Measurements from ENCODE around the gene KIRREL1.

DNA sequence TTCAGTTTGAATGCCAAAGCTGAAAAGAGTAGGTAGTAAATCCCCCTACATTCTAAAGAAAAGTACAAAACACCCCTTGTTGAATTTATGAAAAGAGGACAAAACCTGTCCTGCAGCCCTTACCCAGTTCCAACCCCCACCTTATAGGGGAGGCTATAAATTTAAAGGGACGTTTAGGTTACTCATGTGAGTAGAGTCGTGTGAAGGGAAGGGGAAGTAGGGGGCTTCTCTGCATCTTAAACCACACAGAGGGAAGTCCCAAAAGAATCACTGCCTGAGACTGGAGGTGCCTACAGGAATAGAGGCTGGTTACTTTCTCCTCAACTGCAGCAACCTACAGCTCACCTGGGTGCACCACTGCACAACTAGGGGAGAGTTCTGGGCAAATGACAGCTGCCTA, 36.7 kb upstream of the KIRREL1 start:
- TF ChIP-seq, protein P1, sequence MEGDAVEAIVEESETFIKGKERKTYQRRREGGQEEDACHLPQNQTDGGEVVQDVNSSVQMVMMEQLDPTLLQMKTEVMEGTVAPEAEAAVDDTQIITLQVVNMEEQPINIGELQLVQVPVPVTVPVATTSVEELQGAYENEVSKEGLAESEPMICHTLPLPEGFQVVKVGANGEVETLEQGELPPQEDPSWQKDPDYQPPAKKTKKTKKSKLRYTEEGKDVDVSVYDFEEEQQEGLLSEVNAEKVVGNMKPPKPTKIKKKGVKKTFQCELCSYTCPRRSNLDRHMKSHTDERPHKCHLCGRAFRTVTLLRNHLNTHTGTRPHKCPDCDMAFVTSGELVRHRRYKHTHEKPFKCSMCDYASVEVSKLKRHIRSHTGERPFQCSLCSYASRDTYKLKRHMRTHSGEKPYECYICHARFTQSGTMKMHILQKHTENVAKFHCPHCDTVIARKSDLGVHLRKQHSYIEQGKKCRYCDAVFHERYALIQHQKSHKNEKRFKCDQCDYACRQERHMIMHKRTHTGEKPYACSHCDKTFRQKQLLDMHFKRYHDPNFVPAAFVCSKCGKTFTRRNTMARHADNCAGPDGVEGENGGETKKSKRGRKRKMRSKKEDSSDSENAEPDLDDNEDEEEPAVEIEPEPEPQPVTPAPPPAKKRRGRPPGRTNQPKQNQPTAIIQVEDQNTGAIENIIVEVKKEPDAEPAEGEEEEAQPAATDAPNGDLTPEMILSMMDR (conservative IDR thresholded peaks at IDR 0.05) = no peak
- TF ChIP-seq EZH2 (IDR thresholded peaks at IDR 0.05; ENCODE audit: low read depth) = no peak

Data from PC-9 (cell line).